NCI-H2081 (cell line): ENCODE measurements around the gene GRK5.

ENCODE experiments used
- DNase-seq, 2 experiments: peaks; one replicate each; lab custom pipeline; 2025; lab: John Stamatoyannopoulos, UW

GRK5 gene

GRCh38 chr10:119483001-119483400 lies 275.6 kb downstream of the GRK5 start:
- DNase-seq, result no peak

DNA sequence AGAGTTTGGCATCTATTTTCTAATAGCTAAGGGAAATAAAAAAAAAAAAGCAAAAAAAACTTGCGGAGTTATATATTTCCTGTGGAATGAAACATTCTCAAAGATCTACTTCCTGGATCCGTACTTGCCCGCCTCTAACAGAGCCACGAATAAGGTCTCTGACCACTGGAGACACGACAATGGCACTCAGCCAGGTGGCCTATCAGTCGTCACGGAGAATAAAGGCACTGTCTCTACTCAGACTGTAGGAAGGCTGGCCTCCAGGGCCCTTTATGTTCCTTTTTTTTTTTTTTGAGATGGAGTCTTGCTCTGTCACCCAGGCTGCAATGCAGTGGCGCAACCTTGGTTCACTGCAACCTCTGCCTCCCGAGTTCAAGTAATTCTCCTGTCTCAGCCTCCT lies 276.5 kb downstream of the GRK5 start:
- no peak for DNase-seq

DNA sequence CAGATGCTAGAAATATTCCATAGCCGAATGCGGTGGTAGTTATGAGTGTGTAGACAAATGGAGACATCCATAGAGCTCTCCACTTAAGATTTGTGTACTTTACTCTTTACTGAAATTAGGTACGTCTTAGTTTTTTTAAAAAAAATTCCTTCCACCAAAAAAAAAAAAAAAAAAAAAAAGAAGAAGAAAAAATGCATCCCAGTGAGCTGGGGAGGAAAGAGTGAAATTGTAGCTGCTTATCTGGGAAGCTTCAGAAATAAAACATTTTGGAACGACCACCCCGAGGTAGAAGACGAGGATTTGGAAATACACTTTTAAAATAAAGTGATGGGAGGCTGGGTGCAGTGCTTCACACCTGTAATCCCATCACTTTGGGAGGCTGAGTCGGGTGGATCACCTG lies 281.3 kb downstream of the GRK5 start:
- DNase-seq, result no peak

DNA sequence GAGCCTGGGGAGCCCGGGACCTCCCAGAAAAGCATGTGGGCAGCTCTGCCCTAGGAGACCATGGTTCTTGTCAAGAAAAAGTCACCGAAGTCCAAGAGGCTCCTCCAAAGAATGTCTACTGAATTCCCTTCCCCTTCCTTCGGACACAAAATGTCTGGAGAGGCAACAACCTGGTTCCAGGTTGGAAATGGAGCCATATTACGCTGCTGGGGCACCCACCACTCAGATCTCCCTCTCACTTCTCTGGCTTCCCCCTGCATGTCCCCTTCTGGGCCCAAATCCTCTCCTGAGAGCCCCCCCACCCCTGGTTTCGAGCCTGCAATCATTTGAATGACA lies 282.6 kb downstream of the GRK5 start:
- DNase-seq, result no peak

DNA sequence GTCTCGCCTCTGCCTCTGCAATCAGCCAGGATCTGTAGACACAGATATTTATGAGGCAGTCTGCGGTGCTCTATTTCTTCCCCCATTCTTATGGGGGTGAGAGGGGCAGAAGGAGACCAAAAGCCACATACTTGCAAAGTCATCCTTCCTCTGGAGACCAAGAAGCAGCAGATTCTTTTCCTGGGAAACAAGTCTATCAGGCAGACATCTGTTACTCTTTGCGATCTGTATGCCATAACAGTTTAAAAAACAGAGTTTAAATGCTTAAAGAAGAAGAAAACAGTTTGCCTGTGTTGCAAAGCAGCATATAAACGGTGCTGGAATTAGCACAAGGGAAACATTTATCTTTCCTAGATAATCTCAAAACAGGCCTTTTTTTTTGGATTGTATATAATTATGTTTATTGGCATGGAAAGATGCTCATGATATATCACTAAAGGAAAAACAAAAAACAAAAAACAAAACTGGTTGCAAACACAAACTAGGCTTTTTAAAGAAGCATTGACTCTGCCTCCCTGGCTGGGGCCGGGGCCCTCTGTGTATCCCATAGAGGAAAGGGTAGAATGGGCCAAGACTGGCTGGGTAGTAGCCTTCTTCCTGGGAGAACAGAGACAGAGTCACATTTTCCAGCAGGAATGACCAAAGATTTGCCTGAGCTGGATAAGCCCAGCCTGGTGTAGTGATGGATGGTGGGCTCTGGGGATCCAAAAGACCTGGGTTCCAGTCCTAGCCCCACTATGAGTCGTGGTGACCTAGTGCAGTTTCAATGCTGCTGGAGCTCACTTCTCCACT lies 284.8 kb downstream of the GRK5 start:
- no peak for DNase-seq

DNA sequence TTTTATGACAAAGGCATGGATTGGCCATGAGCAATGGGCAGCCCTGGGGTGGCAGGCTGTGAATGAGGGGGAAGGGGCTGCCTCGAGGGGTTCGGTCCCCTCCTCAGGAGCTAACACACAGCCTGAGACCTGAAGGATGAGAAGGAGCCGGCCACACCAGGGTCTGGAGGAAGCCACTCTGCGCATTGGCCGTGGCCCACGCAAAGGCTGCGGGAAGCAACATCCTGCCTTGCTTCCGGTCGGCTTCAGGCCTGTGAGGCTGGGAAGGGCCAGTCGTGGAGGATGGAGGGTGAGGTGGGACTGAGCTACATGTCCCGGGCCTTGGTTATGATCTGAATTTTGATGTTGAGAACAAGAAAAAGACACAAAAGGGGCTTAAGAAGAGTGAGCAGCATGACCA lies 285.8 kb downstream of the GRK5 start:
- no peak for DNase-seq

DNA sequence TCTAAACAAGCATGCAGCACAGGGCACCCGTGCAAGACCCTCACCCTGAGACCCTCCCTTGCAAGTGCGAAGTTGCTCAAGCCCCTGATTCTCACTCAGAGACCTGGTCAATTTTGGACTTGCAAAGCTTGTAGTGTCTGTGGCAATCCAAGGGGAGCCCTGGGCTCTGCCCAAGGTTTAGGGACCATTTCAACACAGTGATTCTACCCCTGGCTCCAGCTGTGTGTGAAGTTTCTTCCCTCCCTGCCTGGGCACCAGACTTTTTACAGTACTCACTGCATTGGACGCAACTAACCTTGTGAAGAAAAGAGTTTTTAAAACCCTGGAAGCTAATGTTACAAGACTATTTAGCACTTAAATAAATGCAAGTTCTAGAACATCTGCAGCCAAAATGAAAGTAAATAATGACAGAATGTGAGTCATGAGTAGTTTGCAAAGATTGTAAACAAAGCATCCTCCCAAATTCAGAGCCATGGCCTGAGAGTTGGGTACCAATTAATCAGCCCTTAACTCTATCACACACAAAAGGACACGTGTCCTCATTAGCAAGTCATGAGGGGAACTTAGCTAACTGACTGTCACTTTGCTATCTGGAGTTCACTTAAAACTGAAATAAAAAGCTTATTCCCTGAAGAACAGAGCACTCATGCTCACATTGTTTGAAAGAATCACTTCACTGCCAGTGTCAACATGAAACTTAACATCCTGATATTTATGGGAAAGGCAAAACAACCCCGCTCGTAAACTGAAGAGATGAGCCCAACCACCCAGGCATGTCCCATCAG lies 287.1 kb downstream of the GRK5 start:
- no peak for DNase-seq

GRCh38 chr10:119495021-119495505 lies 287.7 kb downstream of the GRK5 start:
- no peak for DNase-seq

GRCh38 chr10:119495545-119495944 lies 288.2 kb downstream of the GRK5 start:
- DNase-seq, result no peak

DNA sequence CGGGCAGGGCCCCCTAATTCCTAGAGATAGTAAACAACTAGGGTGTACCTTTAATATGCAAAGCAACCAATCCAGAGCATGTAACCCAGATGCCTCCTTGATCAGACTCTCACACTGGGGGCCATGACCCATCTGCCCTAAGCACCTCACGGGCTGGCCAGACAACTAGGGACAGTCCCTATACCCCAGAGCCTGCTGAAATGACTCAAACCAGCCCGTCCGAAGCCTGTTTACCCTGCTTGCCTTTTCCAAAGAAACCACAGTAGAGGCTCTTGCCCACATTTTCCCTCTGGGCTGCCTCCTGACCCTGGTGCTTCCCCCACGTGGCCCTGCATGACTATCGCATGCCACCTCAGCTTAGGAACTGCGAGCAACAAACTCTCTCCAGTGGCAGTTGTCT lies 288.9 kb downstream of the GRK5 start:
- no peak for DNase-seq

- DNase-seq, result no peak
Measured at GRCh38 chr10:119497243-119497642, 289.9 kb downstream of the GRK5 start.

- no peak for DNase-seq
Measured at GRCh38 chr10:119498889-119499676, 291.7 kb downstream of the GRK5 start.

- DNase-seq, result no peak
Measured at GRCh38 chr10:119499677-119500002, 292.3 kb downstream of the GRK5 start.

DNA sequence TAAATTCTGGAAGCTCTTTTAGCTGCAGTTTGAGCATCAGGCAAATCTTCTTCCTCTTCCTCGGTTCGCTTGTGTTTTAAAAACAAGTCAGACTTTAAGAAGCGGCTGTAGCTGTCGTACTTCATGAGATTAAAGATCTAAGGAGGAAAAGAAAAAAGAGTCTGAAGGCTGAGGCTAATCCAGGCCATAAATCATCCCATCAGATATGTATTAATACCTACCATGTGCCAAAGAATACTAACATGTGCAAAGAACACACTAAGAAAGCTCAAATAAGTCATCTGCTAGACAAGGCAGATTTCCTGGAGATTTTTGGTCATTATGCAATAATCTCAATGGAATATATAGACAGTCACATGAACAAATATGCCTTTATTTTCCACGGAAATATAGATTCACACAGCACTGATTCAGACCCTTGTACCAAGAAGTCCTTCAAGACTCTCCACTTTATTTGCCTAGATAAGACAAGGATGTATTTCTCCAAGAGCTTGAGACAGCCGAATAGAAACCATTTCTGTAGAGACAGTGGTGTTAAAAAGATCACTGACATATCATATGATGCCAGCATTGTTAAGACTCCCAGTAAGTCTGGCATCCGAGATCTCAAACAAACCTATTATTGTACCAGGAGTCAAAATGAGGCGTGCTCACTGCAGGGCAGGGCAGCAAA lies 292.9 kb downstream of the GRK5 start:
- DNase-seq, result no peak

DNA sequence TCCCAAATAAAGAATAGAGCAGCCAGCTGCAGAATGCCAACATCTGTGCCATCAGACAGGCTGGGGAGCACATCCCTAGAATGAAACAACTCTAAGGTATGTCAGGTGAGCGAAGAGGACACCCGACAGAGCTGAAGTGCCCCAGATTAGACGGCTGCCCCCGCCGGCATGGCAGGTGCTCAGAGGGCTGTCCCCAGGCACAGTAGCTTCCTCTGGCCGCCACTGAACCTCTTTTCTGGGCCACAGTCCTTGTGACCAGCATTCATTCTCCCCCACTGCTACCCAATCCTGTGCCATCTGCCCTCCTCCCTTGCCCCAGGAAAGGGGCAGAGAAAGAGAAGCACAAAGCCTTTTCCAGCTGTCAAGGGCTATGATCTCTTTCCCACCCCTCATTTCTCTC lies 293.4 kb downstream of the GRK5 start:
- no peak for DNase-seq

- no peak for DNase-seq
Measured at GRCh38 chr10:119501690-119502089, 294.3 kb downstream of the GRK5 start.

- no peak for DNase-seq
Measured at GRCh38 chr10:119502209-119502608, 294.8 kb downstream of the GRK5 start.

- no peak for DNase-seq
Measured at GRCh38 chr10:119502618-119503155, 295.3 kb downstream of the GRK5 start.

DNA sequence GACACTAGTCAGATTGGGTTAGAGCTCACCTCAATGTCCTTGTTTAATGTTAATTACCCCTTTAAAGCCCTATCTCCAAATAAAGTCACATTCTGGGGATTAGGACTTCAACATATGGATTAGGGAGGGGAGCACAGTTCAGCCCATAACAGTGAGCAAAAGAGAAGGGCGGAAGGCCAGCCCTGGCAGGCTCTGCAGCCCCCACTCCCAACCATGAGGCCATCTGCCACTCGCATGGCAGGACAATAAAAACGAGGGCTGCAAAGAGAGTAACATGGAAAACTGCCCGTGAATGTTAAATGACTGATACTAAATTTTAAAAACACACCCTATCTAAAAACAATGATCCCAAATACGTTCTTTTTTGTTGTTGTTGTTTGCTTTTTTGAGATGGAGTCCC lies 296.4 kb downstream of the GRK5 start:
- DNase-seq, result no peak

GRCh38 chr10:119504651-119505050 lies 297.3 kb downstream of the GRK5 start:
- DNase-seq, result no peak

GRCh38 chr10:119505131-119505551 lies 297.8 kb downstream of the GRK5 start:
- DNase-seq, result no peak
